GM23338 (cell line): ENCODE data around the gene ATP8A2. TPM values are rescaled to one million over a fixed set of nuclear protein-coding genes. Genes with fewer than 3 reads are reported as not detected.

Experiments
- EZH2 ChIP-seq: fragments of 200-600 bp; sonication (generic); IDR thresholded peaks from one replicate; pipeline ENCODE4 v1.8.0; 2017; ENCODE audit warnings: antibody characterized with exemption, mild to moderate bottlenecking, low read depth; ENCODE audit not compliant: unreplicated experiment
- EZH2phosphoT487 ChIP-seq: fragments of 200-600 bp; sonication (generic); IDR thresholded peaks from one replicate; pipeline ENCODE4 v1.8.1; 2018; ENCODE audit warnings: antibody characterized with exemption; ENCODE audit not compliant: unreplicated experiment
- JUNB ChIP-seq: IDR thresholded peaks from one replicate; pipeline ENCODE4 v1.6.1; 2016; ENCODE audit warnings: antibody characterized with exemption; ENCODE audit not compliant: unreplicated experiment
- POLR2AphosphoS5 ChIP-seq: IDR thresholded peaks from 2 replicates; pipeline ENCODE4 v1.6.1; 2016; ENCODE audit warnings: antibody characterized with exemption, low read depth
- STAT1 ChIP-seq: IDR thresholded peaks from one replicate; pipeline ENCODE4 v1.6.1; 2016; ENCODE audit warnings: antibody characterized with exemption; ENCODE audit not compliant: unreplicated experiment
- ZNF114 ChIP-seq: fragments of 250-450 bp; sonication (Bioruptor Pico); IDR thresholded peaks from 2 replicates; pipeline ENCODE4 v1.5.0; 2020; ENCODE audit warnings: mild to moderate bottlenecking, moderate library complexity
- ZNF331 ChIP-seq: fragments of 250-450 bp; sonication (Bioruptor Pico); IDR thresholded peaks from 2 replicates; pipeline ENCODE4 v1.5.0; 2020; ENCODE audit warnings: low read depth, mild to moderate bottlenecking, moderate library complexity
- polyA plus RNA-seq: library from polyadenylated mRNA; unstranded; fragments of >200 nt; fragmentation: Nextera tagmentation; extraction: Ambion mirVana; gene quantifications from 2 replicates; pipeline ENCODE4 v1.2.1, GENCODE V29; 2016
- total RNA-seq: library from RNA; depleted of rRNA; stranded (reverse); fragments of >200 nt; shearing (Covaris generic); gene quantifications from 2 replicates; pipeline ENCODE4 v1.2.3, GENCODE V29; 2014
- TF ChIP-seq, protein P1 (sequence below): fragments of 250-450 bp; sonication (Bioruptor Pico); IDR thresholded peaks from 2 replicates; pipeline ENCODE4 v1.5.0; 2020; ENCODE audit warnings: mild to moderate bottlenecking, moderate library complexity
- TF ChIP-seq, protein P2 (sequence below): IDR thresholded peaks from one replicate; pipeline ENCODE4 v1.6.1; 2018; ENCODE audit warnings: antibody characterized with exemption; ENCODE audit not compliant: unreplicated experiment

ATP8A2 gene
- total and polyA plus RNA-seq, 2 experiments from 2014 or later: 5.7 to 8.8 TPM

DNA sequence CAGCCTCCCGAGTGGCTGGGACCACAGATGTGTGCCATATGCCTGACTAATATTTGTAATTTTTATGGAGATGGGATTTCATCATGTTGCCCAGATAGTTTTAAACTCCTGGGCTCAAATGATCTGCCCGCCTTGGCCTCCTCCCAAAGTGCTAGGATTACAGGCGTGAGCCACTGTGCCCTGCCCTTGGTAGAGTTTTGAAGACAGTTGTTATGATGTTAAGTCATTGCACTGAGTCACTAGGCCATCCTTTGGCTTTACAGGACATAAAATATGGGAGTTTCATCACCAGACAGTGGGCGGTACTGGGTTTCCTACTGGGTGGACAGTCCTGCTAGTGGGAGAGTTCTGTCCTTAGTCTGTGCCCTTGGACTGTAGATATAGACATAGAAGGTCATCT lies 282.5 kb downstream of the ATP8A2 start (continued):
- TF ChIP-seq, protein P1, sequence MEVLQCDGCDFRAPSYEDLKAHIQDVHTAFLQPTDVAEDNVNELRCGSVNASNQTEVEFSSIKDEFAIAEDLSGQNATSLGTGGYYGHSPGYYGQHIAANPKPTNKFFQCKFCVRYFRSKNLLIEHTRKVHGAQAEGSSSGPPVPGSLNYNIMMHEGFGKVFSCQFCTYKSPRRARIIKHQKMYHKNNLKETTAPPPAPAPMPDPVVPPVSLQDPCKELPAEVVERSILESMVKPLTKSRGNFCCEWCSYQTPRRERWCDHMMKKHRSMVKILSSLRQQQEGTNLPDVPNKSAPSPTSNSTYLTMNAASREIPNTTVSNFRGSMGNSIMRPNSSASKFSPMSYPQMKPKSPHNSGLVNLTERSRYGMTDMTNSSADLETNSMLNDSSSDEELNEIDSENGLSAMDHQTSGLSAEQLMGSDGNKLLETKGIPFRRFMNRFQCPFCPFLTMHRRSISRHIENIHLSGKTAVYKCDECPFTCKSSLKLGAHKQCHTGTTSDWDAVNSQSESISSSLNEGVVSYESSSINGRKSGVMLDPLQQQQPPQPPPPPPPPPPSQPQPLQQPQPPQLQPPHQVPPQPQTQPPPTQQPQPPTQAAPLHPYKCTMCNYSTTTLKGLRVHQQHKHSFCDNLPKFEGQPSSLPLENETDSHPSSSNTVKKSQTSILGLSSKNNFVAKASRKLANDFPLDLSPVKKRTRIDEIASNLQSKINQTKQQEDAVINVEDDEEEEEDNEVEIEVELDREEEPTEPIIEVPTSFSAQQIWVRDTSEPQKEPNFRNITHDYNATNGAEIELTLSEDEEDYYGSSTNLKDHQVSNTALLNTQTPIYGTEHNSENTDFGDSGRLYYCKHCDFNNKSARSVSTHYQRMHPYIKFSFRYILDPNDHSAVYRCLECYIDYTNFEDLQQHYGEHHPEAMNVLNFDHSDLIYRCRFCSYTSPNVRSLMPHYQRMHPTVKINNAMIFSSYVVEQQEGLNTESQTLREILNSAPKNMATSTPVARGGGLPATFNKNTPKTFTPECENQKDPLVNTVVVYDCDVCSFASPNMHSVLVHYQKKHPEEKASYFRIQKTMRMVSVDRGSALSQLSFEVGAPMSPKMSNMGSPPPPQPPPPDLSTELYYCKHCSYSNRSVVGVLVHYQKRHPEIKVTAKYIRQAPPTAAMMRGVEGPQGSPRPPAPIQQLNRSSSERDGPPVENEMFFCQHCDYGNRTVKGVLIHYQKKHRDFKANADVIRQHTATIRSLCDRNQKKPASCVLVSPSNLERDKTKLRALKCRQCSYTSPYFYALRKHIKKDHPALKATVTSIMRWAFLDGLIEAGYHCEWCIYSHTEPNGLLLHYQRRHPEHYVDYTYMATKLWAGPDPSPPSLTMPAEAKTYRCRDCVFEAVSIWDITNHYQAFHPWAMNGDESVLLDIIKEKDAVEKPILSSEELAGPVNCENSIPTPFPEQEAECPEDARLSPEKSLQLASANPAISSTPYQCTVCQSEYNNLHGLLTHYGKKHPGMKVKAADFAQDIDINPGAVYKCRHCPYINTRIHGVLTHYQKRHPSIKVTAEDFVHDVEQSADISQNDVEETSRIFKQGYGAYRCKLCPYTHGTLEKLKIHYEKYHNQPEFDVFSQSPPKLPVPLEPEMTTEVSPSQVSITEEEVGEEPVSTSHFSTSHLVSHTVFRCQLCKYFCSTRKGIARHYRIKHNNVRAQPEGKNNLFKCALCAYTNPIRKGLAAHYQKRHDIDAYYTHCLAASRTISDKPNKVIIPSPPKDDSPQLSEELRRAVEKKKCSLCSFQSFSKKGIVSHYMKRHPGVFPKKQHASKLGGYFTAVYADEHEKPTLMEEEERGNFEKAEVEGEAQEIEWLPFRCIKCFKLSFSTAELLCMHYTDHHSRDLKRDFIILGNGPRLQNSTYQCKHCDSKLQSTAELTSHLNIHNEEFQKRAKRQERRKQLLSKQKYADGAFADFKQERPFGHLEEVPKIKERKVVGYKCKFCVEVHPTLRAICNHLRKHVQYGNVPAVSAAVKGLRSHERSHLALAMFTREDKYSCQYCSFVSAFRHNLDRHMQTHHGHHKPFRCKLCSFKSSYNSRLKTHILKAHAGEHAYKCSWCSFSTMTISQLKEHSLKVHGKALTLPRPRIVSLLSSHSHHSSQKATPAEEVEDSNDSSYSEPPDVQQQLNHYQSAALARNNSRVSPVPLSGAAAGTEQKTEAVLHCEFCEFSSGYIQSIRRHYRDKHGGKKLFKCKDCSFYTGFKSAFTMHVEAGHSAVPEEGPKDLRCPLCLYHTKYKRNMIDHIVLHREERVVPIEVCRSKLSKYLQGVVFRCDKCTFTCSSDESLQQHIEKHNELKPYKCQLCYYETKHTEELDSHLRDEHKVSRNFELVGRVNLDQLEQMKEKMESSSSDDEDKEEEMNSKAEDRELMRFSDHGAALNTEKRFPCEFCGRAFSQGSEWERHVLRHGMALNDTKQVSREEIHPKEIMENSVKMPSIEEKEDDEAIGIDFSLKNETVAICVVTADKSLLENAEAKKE: no peak
- TF ChIP-seq, protein P2, sequence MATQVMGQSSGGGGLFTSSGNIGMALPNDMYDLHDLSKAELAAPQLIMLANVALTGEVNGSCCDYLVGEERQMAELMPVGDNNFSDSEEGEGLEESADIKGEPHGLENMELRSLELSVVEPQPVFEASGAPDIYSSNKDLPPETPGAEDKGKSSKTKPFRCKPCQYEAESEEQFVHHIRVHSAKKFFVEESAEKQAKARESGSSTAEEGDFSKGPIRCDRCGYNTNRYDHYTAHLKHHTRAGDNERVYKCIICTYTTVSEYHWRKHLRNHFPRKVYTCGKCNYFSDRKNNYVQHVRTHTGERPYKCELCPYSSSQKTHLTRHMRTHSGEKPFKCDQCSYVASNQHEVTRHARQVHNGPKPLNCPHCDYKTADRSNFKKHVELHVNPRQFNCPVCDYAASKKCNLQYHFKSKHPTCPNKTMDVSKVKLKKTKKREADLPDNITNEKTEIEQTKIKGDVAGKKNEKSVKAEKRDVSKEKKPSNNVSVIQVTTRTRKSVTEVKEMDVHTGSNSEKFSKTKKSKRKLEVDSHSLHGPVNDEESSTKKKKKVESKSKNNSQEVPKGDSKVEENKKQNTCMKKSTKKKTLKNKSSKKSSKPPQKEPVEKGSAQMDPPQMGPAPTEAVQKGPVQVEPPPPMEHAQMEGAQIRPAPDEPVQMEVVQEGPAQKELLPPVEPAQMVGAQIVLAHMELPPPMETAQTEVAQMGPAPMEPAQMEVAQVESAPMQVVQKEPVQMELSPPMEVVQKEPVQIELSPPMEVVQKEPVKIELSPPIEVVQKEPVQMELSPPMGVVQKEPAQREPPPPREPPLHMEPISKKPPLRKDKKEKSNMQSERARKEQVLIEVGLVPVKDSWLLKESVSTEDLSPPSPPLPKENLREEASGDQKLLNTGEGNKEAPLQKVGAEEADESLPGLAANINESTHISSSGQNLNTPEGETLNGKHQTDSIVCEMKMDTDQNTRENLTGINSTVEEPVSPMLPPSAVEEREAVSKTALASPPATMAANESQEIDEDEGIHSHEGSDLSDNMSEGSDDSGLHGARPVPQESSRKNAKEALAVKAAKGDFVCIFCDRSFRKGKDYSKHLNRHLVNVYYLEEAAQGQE: no peak
- no peak for TF ChIP-seq ZNF114
- TF ChIP-seq ZNF331 (CRISPR knock-in tag): no peak
- TF ChIP-seq STAT1: no peak
- no peak for TF ChIP-seq EZH2phosphoT487
- no peak for TF ChIP-seq EZH2
- TF ChIP-seq POLR2AphosphoS5: no peak
- TF ChIP-seq JUNB: no peak
